SU-DHL-6 (cell line): ENCODE measurements around the gene LGALS4.
"Not testable (repeated sequence)": the region's sequence is repeated elsewhere in the genome, so short reads cannot be mapped to it uniquely, and the experiment has no call there.

Experiments used
- H2AFZ ChIP-seq: fragments of 200-600 bp; sonication (generic); 2 replicates; pipeline ENCODE4 v1.6.1; 2014; ENCODE audit warnings: low read depth, mild to moderate bottlenecking, moderate library complexity, mixed read lengths, antibody characterized with exemption, low read length; ENCODE audit not compliant: severe bottlenecking
- H3F3A ChIP-seq: fragments of 200-600 bp; shearing (Covaris generic); 2 replicates; pipeline ENCODE4 v1.6.0; 2016; ENCODE audit warnings: antibody characterized with exemption, mild to moderate bottlenecking; ENCODE audit not compliant: insufficient read depth
- H3K27ac ChIP-seq: fragments of 200-600 bp; sonication (generic); 2 replicates; pipeline ENCODE4 v1.5.1; 2016; ENCODE audit warnings: low read depth, mild to moderate bottlenecking, low read length, moderate library complexity, mixed read lengths
- H3K27me3 ChIP-seq: fragments of 200-600 bp; sonication (generic), shearing (Covaris generic); 2 replicates; pipeline ENCODE4 v1.6.0; 2014; ENCODE audit warnings: mild to moderate bottlenecking, low read length
- H3K36me3 ChIP-seq: fragments of 200-600 bp; sonication (generic); 2 replicates; pipeline ENCODE4 v1.6.1; 2014; ENCODE audit warnings: mild to moderate bottlenecking, low read length, mixed read lengths
- H3K4me2 ChIP-seq: fragments of 300-600, 200-600 bp; shearing (Covaris generic), sonication (generic); 2 replicates; pipeline ENCODE4 v1.6.0; 2014; ENCODE audit warnings: low read length, low read depth, mild to moderate bottlenecking; ENCODE audit not compliant: poor library complexity, severe bottlenecking
- H3K4me3 ChIP-seq: fragments of 200-600 bp; sonication (generic); 2 replicates; pipeline ENCODE4 v1.5.1; 2014; ENCODE audit warnings: antibody characterized with exemption, low read length, mild to moderate bottlenecking, mixed read lengths; ENCODE audit not compliant: insufficient read depth, poor library complexity, severe bottlenecking
- H3K79me2 ChIP-seq: fragments of 200-600 bp; sonication (generic); 2 replicates; pipeline ENCODE4 v1.6.1; 2014; ENCODE audit warnings: mild to moderate bottlenecking, low read length, moderate library complexity; ENCODE audit not compliant: insufficient read depth
- H3K9ac ChIP-seq: fragments of 200-600 bp; sonication (generic); 2 replicates; pipeline ENCODE4 v1.7.0; 2014; ENCODE audit warnings: mild to moderate bottlenecking, low read length
- H3K9me2 ChIP-seq: fragments of 200-600 bp; sonication (generic); replicated peaks from 2 replicates; pipeline ENCODE4 v1.6.1; 2014; ENCODE audit warnings: low read length; ENCODE audit not compliant: insufficient read depth
- H3K9me3 ChIP-seq: fragments of 200-600 bp; sonication (generic); 2 replicates; pipeline ENCODE4 v1.6.1; 2014; ENCODE audit warnings: low read length, mixed read lengths; ENCODE audit not compliant: insufficient read depth
- H4K20me1 ChIP-seq: fragments of 200-600 bp; sonication (generic); 2 replicates; pipeline ENCODE4 v1.6.1; 2014; ENCODE audit warnings: low read depth, mild to moderate bottlenecking, antibody characterized with exemption, low read length, moderate library complexity, mixed read lengths
- EZH2phosphoT487 ChIP-seq: fragments of 200-600 bp; sonication (generic), shearing (Covaris generic); conservative IDR thresholded peaks from 2 replicates; pipeline ENCODE4 v1.6.1; 2018; ENCODE audit warnings: mild to moderate bottlenecking, antibody characterized with exemption, low read length, moderate library complexity, mixed read lengths
- TF ChIP-seq, protein P1 (sequence below): fragments of 200-600 bp; sonication (generic); IDR thresholded peaks from one replicate; pipeline ENCODE4 v1.5.1; 2017; ENCODE audit warnings: antibody characterized with exemption, mild to moderate bottlenecking, low read length, moderate library complexity; ENCODE audit not compliant: insufficient read depth, poor library complexity, severe bottlenecking

LGALS4 gene

DNA sequence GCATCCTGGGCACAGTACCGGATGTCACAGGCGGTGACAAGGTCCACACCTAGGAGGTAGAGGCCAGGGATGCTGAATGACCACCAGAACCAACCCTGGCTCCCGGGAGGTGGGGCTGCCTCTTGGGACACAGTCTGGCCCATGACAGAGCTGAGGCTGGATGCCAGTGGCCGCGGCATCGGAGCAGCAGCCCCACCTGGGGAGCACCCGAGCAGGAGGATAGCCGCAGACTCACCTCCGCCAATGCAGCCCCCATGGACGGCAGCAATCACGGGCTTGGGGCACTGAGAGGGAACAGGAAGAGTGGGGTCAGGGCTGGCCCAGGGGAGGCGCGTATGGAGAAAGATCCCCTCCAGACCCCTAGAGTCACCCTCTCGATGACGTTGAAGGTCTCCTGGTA lies 4.3 kb upstream of the LGALS4 start:
- no peaks in the 10 kb centered on the region for H3K27me3 ChIP-seq
- no peaks in the 10 kb centered on the region for H3K9me3 ChIP-seq
- no peaks in the 10 kb centered on the region for H4K20me1 ChIP-seq
- no peaks in the 10 kb centered on the region for H3K79me2 ChIP-seq
- TF ChIP-seq, protein P1, sequence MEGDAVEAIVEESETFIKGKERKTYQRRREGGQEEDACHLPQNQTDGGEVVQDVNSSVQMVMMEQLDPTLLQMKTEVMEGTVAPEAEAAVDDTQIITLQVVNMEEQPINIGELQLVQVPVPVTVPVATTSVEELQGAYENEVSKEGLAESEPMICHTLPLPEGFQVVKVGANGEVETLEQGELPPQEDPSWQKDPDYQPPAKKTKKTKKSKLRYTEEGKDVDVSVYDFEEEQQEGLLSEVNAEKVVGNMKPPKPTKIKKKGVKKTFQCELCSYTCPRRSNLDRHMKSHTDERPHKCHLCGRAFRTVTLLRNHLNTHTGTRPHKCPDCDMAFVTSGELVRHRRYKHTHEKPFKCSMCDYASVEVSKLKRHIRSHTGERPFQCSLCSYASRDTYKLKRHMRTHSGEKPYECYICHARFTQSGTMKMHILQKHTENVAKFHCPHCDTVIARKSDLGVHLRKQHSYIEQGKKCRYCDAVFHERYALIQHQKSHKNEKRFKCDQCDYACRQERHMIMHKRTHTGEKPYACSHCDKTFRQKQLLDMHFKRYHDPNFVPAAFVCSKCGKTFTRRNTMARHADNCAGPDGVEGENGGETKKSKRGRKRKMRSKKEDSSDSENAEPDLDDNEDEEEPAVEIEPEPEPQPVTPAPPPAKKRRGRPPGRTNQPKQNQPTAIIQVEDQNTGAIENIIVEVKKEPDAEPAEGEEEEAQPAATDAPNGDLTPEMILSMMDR: no peak
- no peak for TF ChIP-seq EZH2phosphoT487
- H3K9ac ChIP-seq: no peak overlapping the region
- H3K27ac ChIP-seq: no peak overlapping the region
- H3K4me2 ChIP-seq: no peak overlapping the region
- H3K4me3 ChIP-seq: no peak overlapping the region
- H3F3A ChIP-seq: no peaks in the 10 kb centered on the region
- H2AFZ ChIP-seq: no peak overlapping the region
- no peaks in the 10 kb centered on the region for H3K9me2 ChIP-seq
- H3K36me3 ChIP-seq: no peaks in the 10 kb centered on the region

DNA sequence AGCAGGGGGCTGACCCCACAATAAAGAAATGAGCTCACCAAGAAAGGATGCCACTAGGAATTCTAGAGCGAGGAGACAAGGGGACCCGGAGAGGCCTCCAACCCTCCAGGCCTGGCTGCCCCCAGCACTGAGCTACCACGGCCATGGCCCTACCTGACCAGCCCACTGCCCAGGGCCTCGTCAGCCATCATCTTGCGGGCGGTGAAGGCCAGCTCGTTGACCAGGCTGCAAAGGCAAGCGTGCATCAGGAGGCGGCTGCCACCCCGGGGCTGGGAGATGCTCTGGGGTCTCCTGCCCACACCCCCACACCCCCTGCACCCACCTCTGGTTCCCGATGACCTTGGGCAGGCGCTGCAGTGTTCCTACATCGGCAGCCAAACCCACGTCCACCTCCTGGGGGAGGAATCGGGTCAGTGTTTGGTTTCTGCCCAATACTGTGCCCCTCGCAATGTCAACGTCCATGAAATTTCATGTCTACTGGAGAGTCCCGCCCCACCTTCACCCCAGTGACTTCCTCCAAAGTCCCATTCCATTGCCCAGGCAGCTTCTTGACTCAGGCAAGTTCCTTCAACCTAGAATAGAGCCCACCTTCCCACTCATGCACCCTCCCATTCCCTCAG lies 3.5 kb upstream of the LGALS4 start:
- Histone ChIP-seq H3K4me2 (no peak overlapping the region), H3K36me3 (no peaks in the 10 kb centered on the region), H3K4me3 (no peak overlapping the region), H2AFZ (no peak overlapping the region), H3K27me3 (no peaks in the 10 kb centered on the region), H3K27ac (no peak overlapping the region), H3K79me2 (no peaks in the 10 kb centered on the region), H3K9ac (no peak overlapping the region), H4K20me1 (no peaks in the 10 kb centered on the region), H3F3A (no peaks in the 10 kb centered on the region), H3K9me3 (no peaks in the 10 kb centered on the region), H3K9me2 (no peaks in the 10 kb centered on the region)
- TF ChIP-seq, protein P1: no peak
- TF ChIP-seq EZH2phosphoT487: no peak

DNA sequence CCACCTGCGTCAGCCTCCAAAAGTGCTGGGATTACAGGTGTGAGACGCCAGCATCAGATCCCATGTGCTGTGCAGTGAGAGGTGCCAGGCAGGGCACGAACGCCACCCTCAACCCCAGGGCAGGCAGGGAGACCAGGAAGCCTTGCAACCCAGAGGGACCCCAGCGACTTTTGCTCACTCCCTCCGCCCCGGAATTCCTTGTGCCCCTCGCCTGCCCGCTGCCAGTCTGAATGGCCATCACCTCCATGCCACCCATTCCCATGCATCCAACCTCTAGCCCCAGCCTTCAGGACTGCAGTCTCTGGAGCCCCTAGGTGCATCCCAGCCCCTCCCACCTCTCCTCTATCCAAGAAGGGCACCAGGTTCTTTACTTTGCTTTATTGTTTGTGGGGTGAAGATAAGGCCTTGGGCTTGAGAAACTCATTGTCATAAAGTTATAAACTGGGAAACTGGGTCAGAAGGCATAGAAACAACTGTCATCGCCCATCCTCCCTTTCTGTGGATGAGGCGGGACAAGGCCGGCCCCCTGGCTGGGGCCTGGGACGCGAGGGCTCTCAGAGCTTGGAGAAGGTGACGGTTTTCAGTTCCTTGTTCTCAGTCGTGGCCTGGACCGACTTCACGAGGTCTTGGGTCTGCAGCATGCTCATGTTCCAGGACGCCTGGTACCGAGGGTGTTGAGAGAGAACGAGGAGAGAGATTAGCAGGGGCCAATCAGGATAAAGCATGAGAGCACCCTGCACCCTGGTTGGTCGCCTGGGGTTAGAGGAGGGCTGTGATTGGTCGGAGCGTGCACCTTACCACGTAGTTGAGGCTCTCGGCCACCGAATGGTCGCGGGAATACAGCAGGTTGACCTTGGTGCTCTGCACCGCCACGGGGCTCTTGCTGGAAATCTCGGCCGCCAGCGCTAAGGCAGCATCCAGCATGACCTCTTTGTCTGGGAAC lies 2.6 kb upstream of the LGALS4 start:
- Histone ChIP-seq H2AFZ (no peak overlapping the region), H3K27ac (no peak overlapping the region), H3K9me3 (no peaks in the 10 kb centered on the region), H3K9me2 (no peaks in the 10 kb centered on the region), H4K20me1 (no peaks in the 10 kb centered on the region), H3K4me2 (no peak overlapping the region), H3F3A (no peaks in the 10 kb centered on the region), H3K4me3 (no peak overlapping the region), H3K79me2 (no peaks in the 10 kb centered on the region), H3K36me3 (no peaks in the 10 kb centered on the region), H3K27me3 (no peaks in the 10 kb centered on the region), H3K9ac (no peak overlapping the region)
- TF ChIP-seq EZH2phosphoT487: no peak
- TF ChIP-seq, protein P1: no peak

DNA sequence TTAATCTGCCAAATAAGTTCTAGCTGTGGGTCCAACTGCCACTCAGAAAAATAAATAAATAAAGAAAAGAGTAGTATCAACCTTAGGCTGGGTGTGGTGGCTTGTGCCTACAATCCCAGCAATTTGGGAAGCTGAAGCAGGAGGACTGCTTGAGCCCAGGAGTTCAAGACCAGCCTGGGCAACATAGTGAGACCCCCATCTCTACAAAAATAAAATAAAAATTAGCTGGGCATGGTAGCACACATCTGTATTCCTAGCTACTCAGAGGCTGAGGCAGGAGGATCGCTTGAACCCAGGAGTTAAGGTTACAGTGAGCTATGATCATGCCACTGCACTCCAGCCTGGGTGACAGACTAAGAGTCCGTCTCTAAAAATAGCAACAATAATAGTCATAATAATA lies 1.2 kb upstream of the LGALS4 start:
- H3K9me3 ChIP-seq, H3K9ac ChIP-seq, H3F3A ChIP-seq, H3K79me2 ChIP-seq, H3K27ac ChIP-seq, H3K36me3 ChIP-seq, H3K9me2 ChIP-seq, H4K20me1 ChIP-seq, H3K27me3 ChIP-seq, H3K4me3 ChIP-seq, H2AFZ ChIP-seq, H3K4me2 ChIP-seq: not testable (repeated sequence)
